Measurements from ENCODE around the gene LYSMD1.

The LYSMD1 gene

GRCh38 chr1:151175041-151175741 is 9.5 kb upstream of the LYSMD1 start:
- no peak for DNase-seq (ENCODE audit: low spot score)

GRCh38 chr1:151171190-151171589 is 5.5 kb upstream of the LYSMD1 start:
- DNase-seq (ENCODE audit: low spot score): no peak

GRCh38 chr1:151167116-151167515 is 1.4 kb upstream of the LYSMD1 start:
- no peak for DNase-seq (ENCODE audit: low spot score)

- no peak for DNase-seq (ENCODE audit: low spot score)
Measured at GRCh38 chr1:151166505-151166956, 829 bp upstream of the LYSMD1 start.

GRCh38 chr1:151165281-151165737 is 393 bp downstream of the LYSMD1 start:
- DNase-seq (ENCODE audit: low spot score): peak; percentile 75

GRCh38 chr1:151164732-151165280 is 896 bp downstream of the LYSMD1 start:
- no peak for DNase-seq (ENCODE audit: low spot score)

- no peak for DNase-seq (ENCODE audit: low spot score)
Measured at GRCh38 chr1:151159373-151159772, 6.3 kb downstream of the LYSMD1 start.

GRCh38 chr1:151158751-151159251 is 6.9 kb downstream of the LYSMD1 start:
- DNase-seq (ENCODE audit: low spot score): no peak

GRCh38 chr1:151158326-151158725 is 7.4 kb downstream of the LYSMD1 start:
- DNase-seq (ENCODE audit: low spot score): no peak

GRCh38 chr1:151157067-151157531 is 8.6 kb downstream of the LYSMD1 start:
- no peak for DNase-seq (ENCODE audit: low spot score)

GRCh38 chr1:151156515-151156819 is 9.2 kb downstream of the LYSMD1 start, which contains the start of gene TNFAIP8L2:
Gene TNFAIP8L2 (plus strand): TSS chr1:151156649. CDS start chr1:151158698, 2,049 bp downstream.
- DNase-seq (ENCODE audit: low spot score): no peak

- no peak for DNase-seq (ENCODE audit: low spot score)
Measured at GRCh38 chr1:151147665-151148064, 18.0 kb downstream of the LYSMD1 start.

GRCh38 chr1:151147132-151147503 is 18.6 kb downstream of the LYSMD1 start:
- no peak for DNase-seq (ENCODE audit: low spot score)

GRCh38 chr1:151146412-151147131 is 19.1 kb downstream of the LYSMD1 start, which contains the start of gene SEMA6C:
Gene SEMA6C (minus strand): TSS chr1:151146631. CDS start chr1:151142621, 4,010 bp downstream.
- peak; percentile 95 for DNase-seq (ENCODE audit: low spot score)

GRCh38 chr1:151146072-151146411 is 19.7 kb downstream of the LYSMD1 start:
- peak; percentile 55 for DNase-seq (ENCODE audit: low spot score)

GRCh38 chr1:151145304-151146071 is 20.2 kb downstream of the LYSMD1 start:
- DNase-seq (ENCODE audit: low spot score): peak; percentile 64

- DNase-seq (ENCODE audit: low spot score): no peak
Measured at GRCh38 chr1:151144474-151145303, 21.0 kb downstream of the LYSMD1 start.

GRCh38 chr1:151143986-151144385 is 21.7 kb downstream of the LYSMD1 start:
- no peak for DNase-seq (ENCODE audit: low spot score)

- no peak for DNase-seq (ENCODE audit: low spot score)
Measured at GRCh38 chr1:151143057-151143435, 22.7 kb downstream of the LYSMD1 start.

- DNase-seq (ENCODE audit: low spot score): no peak
Measured at GRCh38 chr1:151142411-151143056, 23.2 kb downstream of the LYSMD1 start.

GRCh38 chr1:151137789-151138188 is 27.9 kb downstream of the LYSMD1 start:
- DNase-seq (ENCODE audit: low spot score): no peak
